Loucy (cell line): ENCODE results near the gene CAMSAP1.

Experiments used
- H2AFZ ChIP-seq: fragments of 200-600 bp; sonication (generic); 2 replicates; pipeline ENCODE4 v1.6.0; 2016; ENCODE audit warnings: antibody characterized with exemption, mild to moderate bottlenecking, low read length, moderate library complexity
- H3F3A ChIP-seq: fragments of 200-600 bp; 2 replicates; pipeline ENCODE4 v1.6.0; 2016; ENCODE audit warnings: antibody characterized with exemption, low read depth, mild to moderate bottlenecking
- H3K27me3 ChIP-seq: fragments of 200-600 bp; sonication (generic); 2 replicates; pipeline ENCODE4 v1.6.1; 2014; ENCODE audit warnings: low read length, mild to moderate bottlenecking; ENCODE audit not compliant: insufficient read depth, poor library complexity, severe bottlenecking
- H3K36me3 ChIP-seq: fragments of 200-600 bp; sonication (generic); 2 replicates; pipeline ENCODE4 v1.6.1; 2016; ENCODE audit warnings: low read length; ENCODE audit not compliant: insufficient read depth
- H3K4me1 ChIP-seq: fragments of 200-600 bp; sonication (generic); 2 replicates; pipeline ENCODE4 v1.5.1; 2014; ENCODE audit warnings: low read length, mild to moderate bottlenecking; ENCODE audit not compliant: insufficient read depth, poor library complexity, severe bottlenecking
- H3K4me2 ChIP-seq: fragments of 200-600 bp; sonication (generic); 2 replicates; pipeline ENCODE4 v1.6.0; 2014; ENCODE audit warnings: antibody characterized with exemption, low read length, low read depth, mild to moderate bottlenecking; ENCODE audit not compliant: poor library complexity, severe bottlenecking
- H3K4me3 ChIP-seq: fragments of 200-600 bp; sonication (generic); 2 replicates; pipeline ENCODE4 v1.5.1; 2014; ENCODE audit warnings: low read length, mild to moderate bottlenecking, mixed read lengths; ENCODE audit not compliant: poor library complexity, severe bottlenecking
- H3K79me2 ChIP-seq: fragments of 200-600 bp; sonication (generic); 2 replicates; pipeline ENCODE4 v1.6.1; 2014; ENCODE audit warnings: low read length; ENCODE audit not compliant: insufficient read depth
- H3K9ac ChIP-seq: fragments of 200-600 bp; sonication (generic); 2 replicates; pipeline ENCODE4 v1.6.0; 2014; ENCODE audit warnings: mild to moderate bottlenecking, low read depth, low read length, moderate library complexity; ENCODE audit not compliant: poor library complexity, severe bottlenecking
- H3K9me2 ChIP-seq: fragments of 200-600 bp; sonication (generic); replicated peaks from 2 replicates; pipeline ENCODE4 v1.6.1; 2016; ENCODE audit warnings: low read depth, low read length, mixed read lengths
- H3K9me3 ChIP-seq: fragments of 200-600 bp; sonication (generic); 2 replicates; pipeline ENCODE4 v1.6.1; 2014; ENCODE audit warnings: mild to moderate bottlenecking, antibody characterized with exemption, low read length, low read depth; ENCODE audit not compliant: insufficient read depth
- H4K20me1 ChIP-seq: fragments of 200-600 bp; sonication (generic); 2 replicates; pipeline ENCODE4 v1.6.0; 2014; ENCODE audit warnings: antibody characterized with exemption, low read length, mild to moderate bottlenecking; ENCODE audit not compliant: insufficient read depth, poor library complexity, severe bottlenecking
- CTCF ChIP-seq: fragments of 200-600 bp; sonication (generic); conservative IDR thresholded peaks from 2 replicates; pipeline ENCODE4 v1.5.1; 2014; ENCODE audit warnings: mild to moderate bottlenecking, antibody characterized with exemption, low read length
- EZH2phosphoT487 ChIP-seq: fragments of 200-600 bp; IDR thresholded peaks from 2 replicates; pipeline ENCODE4 v1.6.1; 2018; ENCODE audit warnings: antibody characterized with exemption, mild to moderate bottlenecking, moderate library complexity, borderline replicate concordance

The CAMSAP1 gene

GRCh38 chr9:135774239-135774747, 133.1 kb downstream of the CAMSAP1 start:
- no peak overlapping the region for H3K4me2 ChIP-seq
- no peak overlapping the region for H2AFZ ChIP-seq
- peaks cover 3% of the 10 kb centered on the region; the same call in 1 of the 2 replicates for H3K9me3 ChIP-seq
- no peaks in the 10 kb centered on the region for H4K20me1 ChIP-seq
- H3K9me2 ChIP-seq: no peaks in the 10 kb centered on the region
- no peaks in the 10 kb centered on the region for H3K36me3 ChIP-seq
- no peak overlapping the region for H3K4me3 ChIP-seq
- H3K4me1 ChIP-seq: no peaks in the 10 kb centered on the region
- TF ChIP-seq EZH2phosphoT487 (no peak), CTCF (no peak)
- no peaks in the 10 kb centered on the region for H3F3A ChIP-seq
- no peaks in the 10 kb centered on the region for H3K27me3 ChIP-seq
- H3K9ac ChIP-seq: no peak overlapping the region
- H3K79me2 ChIP-seq: no peaks in the 10 kb centered on the region

- H3K9ac ChIP-seq: no peak overlapping the region
- no peak overlapping the region for H3K4me3 ChIP-seq
- H3K36me3 ChIP-seq: no peaks in the 10 kb centered on the region
- H3K9me3 ChIP-seq: peaks cover 3% of the 10 kb centered on the region; the same call in 1 of the 2 replicates
- TF ChIP-seq CTCF (no peak), EZH2phosphoT487 (no peak)
- H2AFZ ChIP-seq: no peak overlapping the region
- no peaks in the 10 kb centered on the region for H4K20me1 ChIP-seq
- no peaks in the 10 kb centered on the region for H3K4me1 ChIP-seq
- H3F3A ChIP-seq: no peaks in the 10 kb centered on the region
- H3K79me2 ChIP-seq: no peaks in the 10 kb centered on the region
- H3K9me2 ChIP-seq: no peaks in the 10 kb centered on the region
- no peaks in the 10 kb centered on the region for H3K27me3 ChIP-seq
- no peak overlapping the region for H3K4me2 ChIP-seq
Observed at GRCh38 chr9:135773530-135774238, 133.7 kb downstream of the CAMSAP1 start.

GRCh38 chr9:135772702-135773493, 134.4 kb downstream of the CAMSAP1 start:
- no peak overlapping the region for H3K4me2 ChIP-seq
- TF ChIP-seq CTCF (no peak), EZH2phosphoT487 (no peak)
- no peaks in the 10 kb centered on the region for H3K27me3 ChIP-seq
- no peak overlapping the region for H3K4me3 ChIP-seq
- no peaks in the 10 kb centered on the region for H3K79me2 ChIP-seq
- no peaks in the 10 kb centered on the region for H3K9me2 ChIP-seq
- H3K4me1 ChIP-seq: no peaks in the 10 kb centered on the region
- H3F3A ChIP-seq: no peaks in the 10 kb centered on the region
- H3K9me3 ChIP-seq: peaks cover 3% of the 10 kb centered on the region; the same call in 1 of the 2 replicates
- no peaks in the 10 kb centered on the region for H4K20me1 ChIP-seq
- H3K9ac ChIP-seq: no peak overlapping the region
- no peak overlapping the region for H2AFZ ChIP-seq
- no peaks in the 10 kb centered on the region for H3K36me3 ChIP-seq
